ENCODE measurements around the gene THAP3. TPM values are rescaled to one million over a fixed set of nuclear protein-coding genes. Genes with fewer than 3 reads are reported as not detected.

The THAP3 gene
- total RNA-seq, 1 donor from 2014 or later = 13.5 TPM

DNA sequence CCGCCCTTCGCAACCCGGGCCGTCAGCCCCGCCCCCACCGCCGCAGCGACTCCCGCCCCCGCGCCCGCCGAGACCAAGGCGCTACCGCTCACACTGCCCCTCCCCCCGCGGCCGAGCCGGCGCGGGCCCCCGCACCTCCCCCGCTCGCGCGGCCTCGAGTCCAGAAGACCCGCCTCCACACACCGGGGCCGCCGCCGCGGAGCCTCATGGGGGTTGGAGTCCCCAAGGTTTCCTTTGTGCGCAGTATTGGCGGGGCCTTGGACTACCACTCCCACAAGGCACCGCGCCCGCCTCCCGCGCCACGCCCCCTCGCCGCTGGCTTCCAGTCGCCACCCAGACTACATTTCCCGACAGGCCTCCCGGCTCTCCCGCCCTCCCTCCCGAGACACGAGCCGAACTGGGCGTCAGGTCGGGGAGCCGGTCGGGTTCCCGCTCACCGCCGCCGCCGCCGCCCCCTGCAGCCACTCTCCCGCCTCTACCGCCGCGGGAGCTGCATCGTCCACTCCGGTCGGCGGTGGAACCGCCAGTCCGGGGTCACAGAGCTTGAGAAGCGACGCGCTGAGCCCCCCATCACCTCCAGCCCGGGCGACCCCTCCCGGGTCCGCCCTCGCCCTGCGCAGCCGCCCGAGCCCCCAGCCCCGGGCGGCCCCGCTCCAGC is 11.2 kb upstream of the THAP3 start, which contains the start of gene PHF13:
Gene PHF13, plus strand, starts transcription at position 371 of the 658 bp plus-strand sequence. CDS start 336 bp downstream, outside the sequence.
- peaks cover 6% of the 10 kb centered on the region for H3K27me3 Mint-ChIP-seq (ENCODE audit: unreplicated experiment)
- peak within 1 kb of the TSS; percentile 94 for H3K4me3 Mint-ChIP-seq (ENCODE audit: unreplicated experiment)
- peaks cover 12% of the 10 kb centered on the region for H3K4me1 Mint-ChIP-seq (ENCODE audit: unreplicated experiment)
- peak within 1 kb of the TSS; percentile 40 for H3K27ac Mint-ChIP-seq (ENCODE audit: unreplicated experiment)
- TF ChIP-seq, protein P1, sequence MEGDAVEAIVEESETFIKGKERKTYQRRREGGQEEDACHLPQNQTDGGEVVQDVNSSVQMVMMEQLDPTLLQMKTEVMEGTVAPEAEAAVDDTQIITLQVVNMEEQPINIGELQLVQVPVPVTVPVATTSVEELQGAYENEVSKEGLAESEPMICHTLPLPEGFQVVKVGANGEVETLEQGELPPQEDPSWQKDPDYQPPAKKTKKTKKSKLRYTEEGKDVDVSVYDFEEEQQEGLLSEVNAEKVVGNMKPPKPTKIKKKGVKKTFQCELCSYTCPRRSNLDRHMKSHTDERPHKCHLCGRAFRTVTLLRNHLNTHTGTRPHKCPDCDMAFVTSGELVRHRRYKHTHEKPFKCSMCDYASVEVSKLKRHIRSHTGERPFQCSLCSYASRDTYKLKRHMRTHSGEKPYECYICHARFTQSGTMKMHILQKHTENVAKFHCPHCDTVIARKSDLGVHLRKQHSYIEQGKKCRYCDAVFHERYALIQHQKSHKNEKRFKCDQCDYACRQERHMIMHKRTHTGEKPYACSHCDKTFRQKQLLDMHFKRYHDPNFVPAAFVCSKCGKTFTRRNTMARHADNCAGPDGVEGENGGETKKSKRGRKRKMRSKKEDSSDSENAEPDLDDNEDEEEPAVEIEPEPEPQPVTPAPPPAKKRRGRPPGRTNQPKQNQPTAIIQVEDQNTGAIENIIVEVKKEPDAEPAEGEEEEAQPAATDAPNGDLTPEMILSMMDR (IDR thresholded peaks at IDR 0.05; ENCODE audit: unreplicated experiment) = no peak
- H3K9me3 Mint-ChIP-seq (ENCODE audit: unreplicated experiment) = no peaks in the 10 kb centered on the region
- H3K36me3 Mint-ChIP-seq (ENCODE audit: low read depth, unreplicated experiment) = peaks cover 6% of the 10 kb centered on the region
- peak; percentile 99 for DNase-seq (ENCODE audit: low spot score)

DNA sequence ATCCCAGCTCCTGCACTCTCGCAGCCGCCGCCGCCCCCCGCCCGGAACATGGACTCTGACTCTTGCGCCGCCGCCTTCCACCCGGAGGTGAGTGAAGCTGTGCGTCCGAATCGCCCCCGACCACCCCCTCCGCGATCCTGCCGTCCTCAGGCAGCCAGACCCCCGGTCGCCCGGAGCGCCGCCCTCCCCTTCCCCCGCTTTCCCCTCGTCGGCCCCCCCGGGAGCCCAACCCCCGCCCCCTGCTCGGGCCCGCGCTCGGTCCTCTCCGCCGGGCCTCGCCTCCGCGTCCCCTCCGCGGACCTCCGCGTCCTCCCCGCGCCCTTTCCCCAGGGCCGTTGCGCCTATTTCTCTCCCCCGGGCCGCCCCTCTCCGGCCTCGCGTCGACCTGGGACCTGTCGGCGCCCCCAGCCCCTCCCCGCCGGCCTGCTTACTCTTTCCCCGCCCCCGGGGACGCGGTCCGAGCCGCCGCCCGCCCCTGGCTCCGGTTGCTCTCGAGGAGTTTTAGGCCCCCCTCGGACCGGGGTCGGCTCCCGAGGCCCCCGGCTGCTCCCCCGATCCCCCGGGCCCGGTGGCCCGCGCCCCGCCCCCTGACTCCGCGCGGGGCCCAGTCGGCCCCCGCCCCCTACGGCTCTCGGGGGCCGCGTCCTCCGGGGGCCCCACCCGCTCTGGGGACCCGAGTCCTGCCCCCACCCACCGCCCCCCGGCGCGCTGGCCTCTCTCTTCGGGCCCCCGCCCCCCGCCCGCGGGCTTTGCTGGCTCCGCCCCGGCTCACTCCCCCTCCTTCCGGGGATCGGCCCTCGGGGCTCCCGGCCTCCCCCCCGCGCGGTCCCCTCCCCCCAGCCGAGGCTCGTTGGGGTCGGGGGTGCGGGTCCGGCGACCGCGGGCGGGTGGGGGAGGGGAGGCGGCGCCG is 10.4 kb upstream of the THAP3 start:
- DNase-seq (ENCODE audit: low spot score) = peak; percentile 36
- peaks cover 12% of the 10 kb centered on the region for H3K4me1 Mint-ChIP-seq (ENCODE audit: unreplicated experiment)
- no peak overlapping the region for H3K27ac Mint-ChIP-seq (ENCODE audit: unreplicated experiment)
- H3K27me3 Mint-ChIP-seq (ENCODE audit: unreplicated experiment) = peaks cover 6% of the 10 kb centered on the region
- TF ChIP-seq, protein P1 (IDR thresholded peaks at IDR 0.05; ENCODE audit: unreplicated experiment) = no peak
- peak overlapping the region; percentile 89 for H3K4me3 Mint-ChIP-seq (ENCODE audit: unreplicated experiment)
- H3K9me3 Mint-ChIP-seq (ENCODE audit: unreplicated experiment) = no peaks in the 10 kb centered on the region
- H3K36me3 Mint-ChIP-seq (ENCODE audit: low read depth, unreplicated experiment) = peaks cover 6% of the 10 kb centered on the region

DNA sequence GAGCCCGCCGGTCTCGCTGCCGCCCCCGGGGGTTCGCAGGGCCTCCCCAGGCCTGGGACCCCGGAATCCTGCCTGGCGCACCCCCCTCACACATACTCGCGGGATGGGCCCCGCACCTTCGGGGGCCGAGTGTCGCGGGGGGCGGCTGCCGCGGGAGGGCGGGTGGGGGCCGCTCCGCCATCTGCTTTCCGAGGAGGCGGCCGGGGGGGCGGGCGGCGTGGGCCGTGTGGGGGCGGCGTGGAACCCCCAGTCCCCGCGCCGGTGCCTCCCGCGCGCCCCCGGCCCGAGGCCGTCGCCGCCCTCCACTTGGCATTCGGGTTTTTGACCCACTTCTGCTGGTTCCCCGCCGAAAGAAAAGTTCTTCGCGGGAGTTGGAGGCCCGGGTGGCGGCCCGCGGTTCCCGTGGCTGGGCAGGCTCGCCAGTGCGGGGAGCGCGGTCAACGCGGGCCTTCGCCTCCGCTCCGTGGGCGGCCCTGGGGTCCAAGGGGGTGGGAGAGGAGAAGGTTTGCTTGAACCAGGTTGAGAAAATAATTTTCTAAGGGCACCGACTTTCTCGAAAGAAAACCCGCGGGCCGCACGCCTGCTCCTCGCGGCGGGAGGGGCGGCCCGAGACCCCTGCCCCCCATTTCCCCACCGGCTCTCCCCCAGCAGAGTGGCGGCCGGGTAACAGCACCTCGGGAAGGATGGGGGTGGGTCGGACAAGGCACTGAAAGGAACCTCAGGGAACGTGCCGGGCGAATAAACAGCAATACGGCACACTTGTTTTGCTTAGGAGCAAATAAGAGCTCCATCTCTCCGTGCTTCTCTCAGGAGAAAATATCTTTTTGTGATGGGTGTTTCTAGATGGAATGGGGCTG is 9.5 kb upstream of the THAP3 start:
- peaks cover 8% of the 10 kb centered on the region for H3K36me3 Mint-ChIP-seq (ENCODE audit: low read depth, unreplicated experiment)
- TF ChIP-seq, protein P1 (IDR thresholded peaks at IDR 0.05; ENCODE audit: unreplicated experiment) = no peak
- no peaks in the 10 kb centered on the region for H3K9me3 Mint-ChIP-seq (ENCODE audit: unreplicated experiment)
- H3K27ac Mint-ChIP-seq (ENCODE audit: unreplicated experiment) = peak overlapping the region; percentile 62
- peaks cover 12% of the 10 kb centered on the region for H3K4me1 Mint-ChIP-seq (ENCODE audit: unreplicated experiment)
- DNase-seq (ENCODE audit: low spot score) = peak; percentile 36
- peaks cover 8% of the 10 kb centered on the region for H3K27me3 Mint-ChIP-seq (ENCODE audit: unreplicated experiment)
- H3K4me3 Mint-ChIP-seq (ENCODE audit: unreplicated experiment) = peak overlapping the region; percentile 91

DNA sequence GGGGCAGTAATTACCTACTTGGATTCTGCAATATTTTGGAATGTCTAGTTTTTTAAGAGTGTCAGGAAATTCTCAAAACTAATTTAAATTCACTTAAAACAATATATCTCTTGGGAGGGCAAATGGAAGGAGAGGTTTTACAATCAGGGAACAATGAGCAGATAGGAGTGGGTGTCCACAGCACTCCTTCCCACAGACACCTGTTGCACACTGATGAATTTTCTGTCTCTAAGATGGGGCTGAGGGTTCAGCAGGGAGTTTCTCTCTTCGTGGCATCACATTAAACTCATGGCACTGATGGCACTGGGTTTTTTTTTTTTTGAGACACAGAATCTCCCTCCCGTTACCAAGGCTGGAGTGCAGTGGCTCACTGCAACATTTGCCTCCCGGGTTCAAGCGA is 5.6 kb upstream of the THAP3 start:
- H3K9me3 Mint-ChIP-seq (ENCODE audit: unreplicated experiment) = no peaks in the 10 kb centered on the region
- H3K27me3 Mint-ChIP-seq (ENCODE audit: unreplicated experiment) = peaks cover 2% of the 10 kb centered on the region
- H3K4me3 Mint-ChIP-seq (ENCODE audit: unreplicated experiment) = peak overlapping the region; percentile 32
- peaks cover 20% of the 10 kb centered on the region for H3K36me3 Mint-ChIP-seq (ENCODE audit: low read depth, unreplicated experiment)
- TF ChIP-seq, protein P1 (IDR thresholded peaks at IDR 0.05; ENCODE audit: unreplicated experiment) = no peak
- H3K27ac Mint-ChIP-seq (ENCODE audit: unreplicated experiment) = no peak overlapping the region
- H3K4me1 Mint-ChIP-seq (ENCODE audit: unreplicated experiment) = peaks cover 3% of the 10 kb centered on the region
- no peak for DNase-seq (ENCODE audit: low spot score)

Data from endothelial cell (in vitro differentiated cells).